Nasal cavity respiratory epithelium epithelial cell of viscerocranial mucosa (primary cell): ENCODE data around the gene TAF11L2. TPM values are rescaled to one million over a fixed set of nuclear protein-coding genes. Genes with fewer than 3 reads are reported as not detected.

ENCODE experiments used
- total RNA-seq: library from RNA; depleted of rRNA; stranded (reverse); fragments of >200 nt; gene quantifications from 2 replicates; pipeline ENCODE4 v1.2.3, GENCODE V29; 2014

Gene TAF11L2
- total RNA-seq, result not detected in 2 replicates

DNA sequence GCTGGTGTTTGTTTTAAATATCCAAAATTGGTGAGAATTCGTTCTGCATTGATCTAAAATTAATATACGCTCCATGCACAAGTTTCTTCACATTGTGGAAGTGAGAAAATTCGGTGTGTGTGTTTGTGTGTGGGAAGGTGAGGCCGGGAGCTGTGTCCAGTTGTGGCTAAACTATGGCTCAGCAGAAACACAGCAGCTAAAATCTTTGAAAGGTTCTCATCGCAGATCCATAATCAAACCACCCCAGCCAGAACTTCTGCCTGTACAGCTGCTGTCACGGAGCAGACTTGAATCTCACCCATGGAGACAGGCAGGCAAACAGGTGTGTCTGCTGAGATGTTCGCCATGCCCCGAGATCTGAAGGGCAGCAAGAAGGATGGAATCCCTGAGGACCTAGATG lies at the start of gene TAF11L2:
Gene TAF11L2, plus strand, starts transcription at position 301 of the 400 bp plus-strand sequence.

DNA sequence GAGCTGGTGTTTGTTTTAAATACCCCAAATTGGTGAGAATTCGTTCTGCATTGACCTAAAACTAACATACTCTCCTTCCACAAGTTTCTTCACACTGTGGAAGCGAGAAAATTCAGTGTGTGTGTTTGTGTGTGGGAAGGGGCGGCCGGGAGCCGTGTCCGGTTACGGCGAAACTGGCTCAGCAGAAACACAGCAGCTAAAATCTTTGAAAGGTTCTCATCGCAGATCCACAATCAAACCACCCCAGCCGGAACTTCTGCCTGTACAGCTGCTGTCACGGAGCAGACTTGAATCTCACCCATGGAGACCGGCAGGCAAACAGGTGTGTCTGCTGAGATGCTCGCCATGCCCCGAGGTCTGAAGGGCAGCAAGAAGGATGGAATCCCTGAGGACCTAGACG lies 20.0 kb downstream of the TAF11L2 start, which contains the start of gene TAF11L3:
Gene TAF11L3, plus strand, starts transcription at position 301 of the 400 bp plus-strand sequence.

DNA sequence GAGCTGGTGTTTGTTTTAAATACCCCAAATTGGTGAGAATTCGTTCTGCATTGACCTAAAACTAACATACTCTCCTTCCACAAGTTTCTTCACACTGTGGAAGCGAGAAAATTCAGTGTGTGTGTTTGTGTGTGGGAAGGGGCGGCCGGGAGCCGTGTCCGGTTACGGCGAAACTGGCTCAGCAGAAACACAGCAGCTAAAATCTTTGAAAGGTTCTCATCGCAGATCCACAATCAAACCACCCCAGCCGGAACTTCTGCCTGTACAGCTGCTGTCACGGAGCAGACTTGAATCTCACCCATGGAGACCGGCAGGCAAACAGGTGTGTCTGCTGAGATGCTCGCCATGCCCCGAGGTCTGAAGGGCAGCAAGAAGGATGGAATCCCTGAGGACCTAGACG lies 23.5 kb downstream of the TAF11L2 start, which contains the start of gene TAF11L4:
Gene TAF11L4, plus strand, starts transcription at position 301 of the 400 bp plus-strand sequence.

DNA sequence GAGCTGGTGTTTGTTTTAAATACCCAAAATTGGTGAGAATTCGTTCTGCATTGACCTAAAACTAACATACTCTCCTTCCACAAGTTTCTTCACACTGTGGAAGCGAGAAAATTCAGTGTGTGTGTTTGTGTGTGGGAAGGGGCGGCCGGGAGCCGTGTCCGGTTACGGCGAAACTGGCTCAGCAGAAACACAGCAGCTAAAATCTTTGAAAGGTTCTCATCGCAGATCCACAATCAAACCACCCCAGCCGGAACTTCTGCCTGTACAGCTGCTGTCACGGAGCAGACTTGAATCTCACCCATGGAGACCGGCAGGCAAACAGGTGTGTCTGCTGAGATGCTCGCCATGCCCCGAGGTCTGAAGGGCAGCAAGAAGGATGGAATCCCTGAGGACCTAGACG lies 26.9 kb downstream of the TAF11L2 start, which contains the start of gene TAF11L5:
Gene TAF11L5, plus strand, starts transcription at position 301 of the 400 bp plus-strand sequence.

DNA sequence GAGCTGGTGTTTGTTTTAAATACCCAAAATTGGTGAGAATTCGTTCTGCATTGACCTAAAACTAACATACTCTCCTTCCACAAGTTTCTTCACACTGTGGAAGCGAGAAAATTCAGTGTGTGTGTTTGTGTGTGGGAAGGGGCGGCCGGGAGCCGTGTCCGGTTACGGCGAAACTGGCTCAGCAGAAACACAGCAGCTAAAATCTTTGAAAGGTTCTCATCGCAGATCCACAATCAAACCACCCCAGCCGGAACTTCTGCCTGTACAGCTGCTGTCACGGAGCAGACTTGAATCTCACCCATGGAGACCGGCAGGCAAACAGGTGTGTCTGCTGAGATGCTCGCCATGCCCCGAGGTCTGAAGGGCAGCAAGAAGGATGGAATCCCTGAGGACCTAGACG lies 30.3 kb downstream of the TAF11L2 start, which contains the start of gene TAF11L6:
Gene TAF11L6, plus strand, starts transcription at position 301 of the 400 bp plus-strand sequence.

Other genes with a start within 250 kb of the TAF11L2 start
- not detected in 2 replicates for gene TAF11L3, start 20.1 kb downstream of the TAF11L2 start, total RNA-seq
- gene TAF11L4, start 23.6 kb downstream of the TAF11L2 start, total RNA-seq, result not detected in 2 replicates
- not detected in 2 replicates for gene TAF11L5, start 27.0 kb downstream of the TAF11L2 start, total RNA-seq
- not detected in 2 replicates for gene TAF11L6, start 30.4 kb downstream of the TAF11L2 start, total RNA-seq
- not detected in 2 replicates for gene TAF11L7, start 87.5 kb downstream of the TAF11L2 start, total RNA-seq
- not detected in 2 replicates for gene TAF11L8, start 92.7 kb downstream of the TAF11L2 start, total RNA-seq
- gene TAF11L9, start 96.2 kb downstream of the TAF11L2 start, total RNA-seq, result not detected in 2 replicates
- not detected in 2 replicates for gene TAF11L10, start 99.6 kb downstream of the TAF11L2 start, total RNA-seq
- not detected in 2 replicates for gene TAF11L11, start 106.0 kb downstream of the TAF11L2 start, total RNA-seq
- not detected in 2 replicates for gene TAF11L12, start 112.2 kb downstream of the TAF11L2 start, total RNA-seq
- gene TAF11L13, start 133.9 kb downstream of the TAF11L2 start, total RNA-seq, result not detected in 2 replicates
- gene TAF11L14, start 136.2 kb downstream of the TAF11L2 start, total RNA-seq, result not detected in 2 replicates